NCI-H128 (cell line): ENCODE results near the gene ZDHHC21.
"Not testable (repeated sequence)": the region's sequence is repeated elsewhere in the genome, so short reads cannot be mapped to it uniquely, and the experiment has no call there.

Source experiments
- DNase-seq: peaks from one replicate; lab custom pipeline; 2025; ENCODE audit not compliant: unreplicated experiment; lab: John Stamatoyannopoulos, UW

Gene ZDHHC21

GRCh38 chr9:14686168-14686567 is 7.1 kb downstream of the ZDHHC21 start:
- no peak for DNase-seq

GRCh38 chr9:14682616-14683015 is 10.6 kb downstream of the ZDHHC21 start:
- not testable (repeated sequence) for DNase-seq

GRCh38 chr9:14678776-14679175 is 14.5 kb downstream of the ZDHHC21 start:
- no peak for DNase-seq

- DNase-seq: no peak
Measured at GRCh38 chr9:14677872-14678271, 15.4 kb downstream of the ZDHHC21 start.

GRCh38 chr9:14677396-14677795 is 15.8 kb downstream of the ZDHHC21 start:
- DNase-seq: no peak

- no peak for DNase-seq
Measured at GRCh38 chr9:14674630-14675029, 18.6 kb downstream of the ZDHHC21 start.

GRCh38 chr9:14671377-14671776 is 21.9 kb downstream of the ZDHHC21 start:
- no peak for DNase-seq

GRCh38 chr9:14670718-14671117 is 22.5 kb downstream of the ZDHHC21 start:
- no peak for DNase-seq

GRCh38 chr9:14664022-14664421 is 29.2 kb downstream of the ZDHHC21 start:
- DNase-seq: not testable (repeated sequence)

GRCh38 chr9:14662060-14662453 is 31.2 kb downstream of the ZDHHC21 start:
- no peak for DNase-seq

- DNase-seq: no peak
Measured at GRCh38 chr9:14661421-14662059, 31.7 kb downstream of the ZDHHC21 start.

- no peak for DNase-seq
Measured at GRCh38 chr9:14660721-14661120, 32.5 kb downstream of the ZDHHC21 start.

GRCh38 chr9:14654932-14655331 is 38.3 kb downstream of the ZDHHC21 start:
- DNase-seq: no peak

- no peak for DNase-seq
Measured at GRCh38 chr9:14653511-14653910, 39.7 kb downstream of the ZDHHC21 start.

- DNase-seq: no peak
Measured at GRCh38 chr9:14652729-14653377, 40.4 kb downstream of the ZDHHC21 start.

- DNase-seq: no peak
Measured at GRCh38 chr9:14650596-14650995, 42.6 kb downstream of the ZDHHC21 start.

GRCh38 chr9:14645648-14646047 is 47.6 kb downstream of the ZDHHC21 start:
- no peak for DNase-seq

GRCh38 chr9:14640967-14641366 is 52.3 kb downstream of the ZDHHC21 start:
- no peak for DNase-seq

GRCh38 chr9:14640294-14640693 is 52.9 kb downstream of the ZDHHC21 start:
- DNase-seq: no peak

- no peak for DNase-seq
Measured at GRCh38 chr9:14633906-14634565, 59.2 kb downstream of the ZDHHC21 start.

- DNase-seq: no peak
Measured at GRCh38 chr9:14633148-14633547, 60.1 kb downstream of the ZDHHC21 start.

GRCh38 chr9:14627513-14627912 is 65.7 kb downstream of the ZDHHC21 start:
- DNase-seq: no peak
